Loucy (cell line): ENCODE data around the gene COL27A1.

Source experiments
- H2AFZ ChIP-seq: fragments of 200-600 bp; sonication (generic); 2 replicates; pipeline ENCODE4 v1.6.0; 2016; ENCODE audit warnings: antibody characterized with exemption, mild to moderate bottlenecking, low read length, moderate library complexity
- H3F3A ChIP-seq: fragments of 200-600 bp; 2 replicates; pipeline ENCODE4 v1.6.0; 2016; ENCODE audit warnings: antibody characterized with exemption, low read depth, mild to moderate bottlenecking
- H3K27me3 ChIP-seq: fragments of 200-600 bp; sonication (generic); 2 replicates; pipeline ENCODE4 v1.6.1; 2014; ENCODE audit warnings: low read length, mild to moderate bottlenecking; ENCODE audit not compliant: insufficient read depth, poor library complexity, severe bottlenecking
- H3K36me3 ChIP-seq: fragments of 200-600 bp; sonication (generic); 2 replicates; pipeline ENCODE4 v1.6.1; 2016; ENCODE audit warnings: low read length; ENCODE audit not compliant: insufficient read depth
- H3K4me1 ChIP-seq: fragments of 200-600 bp; sonication (generic); 2 replicates; pipeline ENCODE4 v1.5.1; 2014; ENCODE audit warnings: low read length, mild to moderate bottlenecking; ENCODE audit not compliant: insufficient read depth, poor library complexity, severe bottlenecking
- H3K4me2 ChIP-seq: fragments of 200-600 bp; sonication (generic); 2 replicates; pipeline ENCODE4 v1.6.0; 2014; ENCODE audit warnings: antibody characterized with exemption, low read length, low read depth, mild to moderate bottlenecking; ENCODE audit not compliant: poor library complexity, severe bottlenecking
- H3K4me3 ChIP-seq: fragments of 200-600 bp; sonication (generic); 2 replicates; pipeline ENCODE4 v1.5.1; 2014; ENCODE audit warnings: low read length, mild to moderate bottlenecking, mixed read lengths; ENCODE audit not compliant: poor library complexity, severe bottlenecking
- H3K79me2 ChIP-seq: fragments of 200-600 bp; sonication (generic); 2 replicates; pipeline ENCODE4 v1.6.1; 2014; ENCODE audit warnings: low read length; ENCODE audit not compliant: insufficient read depth
- H3K9ac ChIP-seq: fragments of 200-600 bp; sonication (generic); 2 replicates; pipeline ENCODE4 v1.6.0; 2014; ENCODE audit warnings: mild to moderate bottlenecking, low read depth, low read length, moderate library complexity; ENCODE audit not compliant: poor library complexity, severe bottlenecking
- H3K9me2 ChIP-seq: fragments of 200-600 bp; sonication (generic); replicated peaks from 2 replicates; pipeline ENCODE4 v1.6.1; 2016; ENCODE audit warnings: low read depth, low read length, mixed read lengths
- H3K9me3 ChIP-seq: fragments of 200-600 bp; sonication (generic); 2 replicates; pipeline ENCODE4 v1.6.1; 2014; ENCODE audit warnings: mild to moderate bottlenecking, antibody characterized with exemption, low read length, low read depth; ENCODE audit not compliant: insufficient read depth
- H4K20me1 ChIP-seq: fragments of 200-600 bp; sonication (generic); 2 replicates; pipeline ENCODE4 v1.6.0; 2014; ENCODE audit warnings: antibody characterized with exemption, low read length, mild to moderate bottlenecking; ENCODE audit not compliant: insufficient read depth, poor library complexity, severe bottlenecking
- EZH2phosphoT487 ChIP-seq: fragments of 200-600 bp; IDR thresholded peaks from 2 replicates; pipeline ENCODE4 v1.6.1; 2018; ENCODE audit warnings: antibody characterized with exemption, mild to moderate bottlenecking, moderate library complexity, borderline replicate concordance
- TF ChIP-seq, protein P1 (sequence below): fragments of 200-600 bp; sonication (generic); conservative IDR thresholded peaks from 2 replicates; pipeline ENCODE4 v1.5.1; 2014; ENCODE audit warnings: mild to moderate bottlenecking, antibody characterized with exemption, low read length

Gene COL27A1

DNA sequence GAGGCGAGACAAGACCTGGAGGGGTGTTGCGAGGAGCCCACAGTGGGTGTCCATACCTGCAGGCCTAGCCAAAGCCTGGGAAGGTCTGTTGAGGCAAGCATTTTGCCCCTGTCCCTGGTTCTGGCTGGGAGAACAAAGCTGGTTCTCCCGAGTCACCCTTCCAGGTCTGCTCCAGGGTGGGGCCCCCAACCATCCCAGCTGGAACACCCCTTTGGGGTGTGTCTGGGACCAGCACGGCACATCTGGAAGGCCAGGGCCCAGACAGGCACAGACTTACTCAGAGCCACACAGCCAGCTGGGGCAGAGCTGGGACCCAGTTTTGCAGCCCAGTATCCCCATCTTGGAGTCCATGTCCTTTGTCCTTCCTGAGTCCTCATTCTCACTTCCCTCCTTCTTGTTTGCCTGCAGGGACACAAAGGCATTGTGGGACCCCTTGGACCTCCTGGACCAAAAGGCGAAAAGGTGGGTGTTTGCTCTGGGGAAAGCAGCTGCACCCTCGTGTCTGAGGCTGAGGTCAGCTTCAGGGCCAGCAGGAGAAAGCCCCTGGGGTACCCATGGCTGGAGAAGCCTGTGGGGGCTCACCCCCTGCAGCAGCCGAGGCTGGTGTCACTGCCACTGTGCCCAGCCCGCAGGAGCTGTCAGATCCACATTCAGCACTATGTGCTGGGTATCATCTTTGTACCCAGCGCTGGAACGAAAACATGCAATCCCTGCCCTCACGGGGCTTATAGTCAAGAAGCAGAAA is 129.2 kb downstream of the COL27A1 start:
- Histone ChIP-seq H3K4me2 (no peak overlapping the region), H3K4me1 (no peaks in the 10 kb centered on the region), H3K27me3 (no peaks in the 10 kb centered on the region), H3K4me3 (no peak overlapping the region), H3K9me3 (no peaks in the 10 kb centered on the region), H3K9me2 (no peaks in the 10 kb centered on the region), H3K36me3 (no peaks in the 10 kb centered on the region), H2AFZ (no peak overlapping the region), H4K20me1 (no peaks in the 10 kb centered on the region), H3K79me2 (no peaks in the 10 kb centered on the region), H3F3A (no peaks in the 10 kb centered on the region), H3K9ac (no peak overlapping the region)
- TF ChIP-seq EZH2phosphoT487 = no peak
- TF ChIP-seq, protein P1, sequence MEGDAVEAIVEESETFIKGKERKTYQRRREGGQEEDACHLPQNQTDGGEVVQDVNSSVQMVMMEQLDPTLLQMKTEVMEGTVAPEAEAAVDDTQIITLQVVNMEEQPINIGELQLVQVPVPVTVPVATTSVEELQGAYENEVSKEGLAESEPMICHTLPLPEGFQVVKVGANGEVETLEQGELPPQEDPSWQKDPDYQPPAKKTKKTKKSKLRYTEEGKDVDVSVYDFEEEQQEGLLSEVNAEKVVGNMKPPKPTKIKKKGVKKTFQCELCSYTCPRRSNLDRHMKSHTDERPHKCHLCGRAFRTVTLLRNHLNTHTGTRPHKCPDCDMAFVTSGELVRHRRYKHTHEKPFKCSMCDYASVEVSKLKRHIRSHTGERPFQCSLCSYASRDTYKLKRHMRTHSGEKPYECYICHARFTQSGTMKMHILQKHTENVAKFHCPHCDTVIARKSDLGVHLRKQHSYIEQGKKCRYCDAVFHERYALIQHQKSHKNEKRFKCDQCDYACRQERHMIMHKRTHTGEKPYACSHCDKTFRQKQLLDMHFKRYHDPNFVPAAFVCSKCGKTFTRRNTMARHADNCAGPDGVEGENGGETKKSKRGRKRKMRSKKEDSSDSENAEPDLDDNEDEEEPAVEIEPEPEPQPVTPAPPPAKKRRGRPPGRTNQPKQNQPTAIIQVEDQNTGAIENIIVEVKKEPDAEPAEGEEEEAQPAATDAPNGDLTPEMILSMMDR = no peak

DNA sequence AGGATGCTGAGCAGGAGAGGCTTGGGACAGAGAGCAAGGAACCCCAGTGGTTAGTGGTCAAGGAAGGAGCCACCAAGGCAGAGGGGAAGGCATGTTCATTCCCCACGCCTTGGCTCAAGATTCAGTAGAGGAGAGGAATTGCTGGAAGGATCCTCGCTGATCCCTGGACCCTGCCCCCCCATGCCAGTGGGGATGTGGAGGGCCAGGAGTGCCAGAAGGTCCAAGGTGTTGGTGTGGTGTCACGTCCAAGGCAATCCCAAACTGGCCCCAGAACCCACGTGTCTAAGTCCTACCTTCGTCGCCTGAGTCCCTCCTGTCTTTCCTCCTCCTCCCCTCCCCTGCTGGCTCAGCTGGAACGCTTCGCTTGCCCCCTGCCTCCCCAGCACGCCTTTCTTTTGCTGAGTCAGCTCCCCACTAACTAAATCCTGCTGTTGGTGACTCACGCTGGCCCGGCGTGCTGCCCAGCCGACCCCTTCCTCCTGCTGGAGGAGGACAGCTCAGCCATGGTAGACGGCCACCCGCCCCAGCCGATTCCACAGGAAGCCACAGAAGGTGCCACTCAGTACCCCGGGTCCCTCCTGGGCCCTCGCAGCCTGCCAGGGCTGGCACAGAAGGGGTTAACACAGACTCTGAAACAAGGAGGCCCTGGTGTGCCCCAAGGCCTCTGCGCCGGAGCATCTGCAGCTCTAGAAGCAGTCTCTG is 130.0 kb downstream of the COL27A1 start:
- Histone ChIP-seq H4K20me1 (no peaks in the 10 kb centered on the region), H3F3A (no peaks in the 10 kb centered on the region), H3K9me3 (no peaks in the 10 kb centered on the region), H3K4me1 (no peaks in the 10 kb centered on the region), H3K27me3 (no peaks in the 10 kb centered on the region), H3K9me2 (no peaks in the 10 kb centered on the region), H2AFZ (no peak overlapping the region), H3K79me2 (no peaks in the 10 kb centered on the region), H3K36me3 (no peaks in the 10 kb centered on the region), H3K4me3 (no peak overlapping the region), H3K4me2 (no peak overlapping the region), H3K9ac (no peak overlapping the region)
- TF ChIP-seq, protein P1 = no peak
- TF ChIP-seq EZH2phosphoT487 = no peak

DNA sequence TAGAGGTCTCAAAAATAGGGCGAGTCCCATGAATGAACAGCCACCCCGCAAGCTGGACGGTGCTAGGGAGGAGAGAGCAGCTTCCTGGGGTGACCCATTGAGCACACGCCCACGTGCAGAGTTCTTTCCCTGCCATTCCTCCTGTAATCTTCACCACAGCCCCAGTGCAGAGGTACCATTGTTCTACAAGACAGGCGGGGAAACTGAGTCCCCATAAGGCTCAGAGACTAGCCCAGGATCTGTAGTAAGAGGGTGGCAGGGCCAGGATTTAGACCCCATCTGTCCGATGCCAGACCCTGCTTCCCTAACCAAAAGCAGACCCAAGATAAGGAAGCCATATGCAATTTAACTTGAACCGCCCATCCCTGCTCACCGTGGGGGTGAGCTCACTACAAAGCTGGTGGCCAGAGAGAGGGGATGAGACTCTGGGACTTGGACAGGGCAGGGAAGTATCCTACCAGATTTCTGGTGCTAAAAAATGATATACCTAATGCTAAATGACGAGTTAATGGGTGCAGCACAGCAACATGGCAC is 130.9 kb downstream of the COL27A1 start:
- Histone ChIP-seq H3K79me2 (no peaks in the 10 kb centered on the region), H3K4me3 (no peak overlapping the region), H3K27me3 (no peaks in the 10 kb centered on the region), H3K4me2 (no peak overlapping the region), H3K9ac (no peak overlapping the region), H3K9me2 (no peaks in the 10 kb centered on the region), H3K36me3 (no peaks in the 10 kb centered on the region), H3K4me1 (no peaks in the 10 kb centered on the region), H3K9me3 (no peaks in the 10 kb centered on the region), H3F3A (no peaks in the 10 kb centered on the region), H4K20me1 (no peaks in the 10 kb centered on the region), H2AFZ (no peak overlapping the region)
- TF ChIP-seq EZH2phosphoT487 = no peak
- TF ChIP-seq, protein P1 = no peak
